HEK293T (cell line): Measurements from ENCODE around the gene RASGRP2.

Source experiments
- CTCF ChIA-PET: fragments of 350-600 bp; formaldehyde crosslinking; extraction: SDS; loops from one replicate; lab custom pipeline; 2021; ENCODE audit warnings: antibody characterized with exemption, inconsistent platforms; lab: Yijun Ruan, JAX
- POLR2A ChIA-PET: fragments of 350-600 bp; formaldehyde crosslinking; extraction: SDS; loops from one replicate; lab custom pipeline; 2020; ENCODE audit warnings: antibody characterized with exemption, inconsistent platforms; lab: Yijun Ruan, JAX
- DNase-seq: peaks from one replicate; pipeline ENCODE4 v3.0.0; 2012; ENCODE audit warnings: mixed read lengths; ENCODE audit errors: extremely low spot score
- ARNT ChIP-seq: fragments of 450-650 bp; IDR thresholded peaks from 2 replicates; pipeline ENCODE4 v1.6.1; 2017; ENCODE audit warnings: mild to moderate bottlenecking
- BHLHE40 ChIP-seq: fragments of 450-650 bp; IDR thresholded peaks from 2 replicates; pipeline ENCODE4 v1.6.1; 2016; ENCODE audit warnings: mild to moderate bottlenecking, moderate library complexity, borderline replicate concordance
- CTBP1 ChIP-seq: fragments of 450-650 bp; IDR thresholded peaks from 2 replicates; pipeline ENCODE4 v1.6.1; 2016; ENCODE audit warnings: borderline replicate concordance
- ELF4 ChIP-seq: fragments of 450-650 bp; IDR thresholded peaks from 2 replicates; pipeline ENCODE4 v1.6.1; 2017; ENCODE audit warnings: antibody characterized with exemption
- FOXA1 ChIP-seq: fragments of 450-650 bp; IDR thresholded peaks from 2 replicates; pipeline ENCODE4 v1.6.1; 2016; ENCODE audit warnings: mild to moderate bottlenecking
- FOXK2 ChIP-seq: fragments of 450-650 bp; IDR thresholded peaks from 2 replicates; pipeline ENCODE4 v1.6.1; 2016; ENCODE audit warnings: mild to moderate bottlenecking
- FOXM1 ChIP-seq: fragments of 450-650 bp; IDR thresholded peaks from 2 replicates; pipeline ENCODE4 v1.6.1; 2017; ENCODE audit warnings: mild to moderate bottlenecking, borderline replicate concordance
- HDGF ChIP-seq: fragments of 450-650 bp; IDR thresholded peaks from 2 replicates; pipeline ENCODE4 v1.6.1; 2017; ENCODE audit warnings: antibody characterized with exemption, borderline replicate concordance
- L3MBTL2 ChIP-seq: fragments of 450-650 bp; conservative IDR thresholded peaks from 2 replicates; pipeline ENCODE4 v1.6.1; 2016; ENCODE audit warnings: mild to moderate bottlenecking
- LEF1 ChIP-seq: fragments of 450-650 bp; IDR thresholded peaks from 2 replicates; pipeline ENCODE4 v1.6.1; 2017; ENCODE audit warnings: mild to moderate bottlenecking, borderline replicate concordance
- NFRKB ChIP-seq: fragments of 450-650 bp; IDR thresholded peaks from 2 replicates; pipeline ENCODE4 v1.6.1; 2016; ENCODE audit warnings: mild to moderate bottlenecking, moderate library complexity
- SP1 ChIP-seq: fragments of 450-650 bp; IDR thresholded peaks from 2 replicates; pipeline ENCODE4 v1.6.1; 2017
- SUZ12 ChIP-seq: fragments of 450-650 bp; IDR thresholded peaks from 2 replicates; pipeline ENCODE4 v1.6.1; 2016; ENCODE audit warnings: mild to moderate bottlenecking
- TARDBP ChIP-seq: fragments of 450-650 bp; IDR thresholded peaks from 2 replicates; pipeline ENCODE4 v1.6.1; 2016
- ZNF384 ChIP-seq: fragments of 450-650 bp; IDR thresholded peaks from 2 replicates; pipeline ENCODE4 v1.6.1; 2016
- TF ChIP-seq, protein P1 (sequence below): fragments of 450-650 bp; IDR thresholded peaks from 2 replicates; pipeline ENCODE4 v1.6.1; 2016

Gene RASGRP2

DNA sequence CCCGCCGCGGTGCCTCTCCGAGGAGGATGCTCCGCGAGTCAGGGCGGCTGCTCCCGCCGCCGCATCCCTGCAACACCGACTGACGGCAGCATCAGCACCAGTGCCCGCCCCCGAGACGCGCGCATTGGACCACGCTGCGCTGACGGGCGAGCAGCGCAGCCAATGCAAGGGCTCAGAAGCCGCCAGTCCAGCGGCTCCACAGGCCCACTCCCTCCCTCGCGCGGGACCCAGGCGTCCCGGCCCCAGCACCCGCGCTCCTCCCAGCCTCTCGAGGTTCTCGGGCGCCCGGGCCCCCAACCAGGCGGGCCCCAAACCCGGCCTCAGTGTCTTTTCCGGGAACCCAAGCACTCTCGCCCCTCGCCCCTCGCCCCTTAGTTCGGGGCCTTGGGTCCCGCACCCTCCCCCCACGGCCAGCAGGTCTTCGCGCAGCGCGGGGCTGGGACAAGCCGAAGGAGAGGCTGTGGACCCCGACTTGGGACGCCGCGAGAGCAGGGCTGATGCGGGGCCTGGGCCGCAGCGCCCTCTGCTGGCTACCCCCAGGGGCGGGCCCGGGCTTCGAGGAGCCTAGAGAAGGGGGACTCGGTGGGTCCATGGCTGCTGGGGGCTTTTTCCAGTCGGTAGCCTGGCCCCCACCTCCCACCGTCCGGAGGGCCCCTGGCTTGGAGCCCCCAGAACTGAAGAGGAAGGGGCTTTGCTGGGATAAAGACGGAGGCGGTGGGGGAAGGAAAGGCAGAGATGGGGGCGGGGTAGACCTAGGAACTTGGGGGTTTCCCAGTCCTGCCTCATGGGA is 20.6 kb downstream of the RASGRP2 start, which contains the start of gene NRXN2:
TSS of gene NRXN2 (minus strand) at position 81 of the 790 bp plus-strand sequence. CDS start 9,498 bp downstream, outside the sequence.
- ChIA-PET POLR2A (no interaction called here), CTCF (no interaction called here)
- DNase-seq, result peak; percentile 93
- TF ChIP-seq CTBP1 (0 out of 2 replicates have a peak, but pooled peaks have one; percentile 33), L3MBTL2 (peak; percentile 40), ZNF384 (no peak), TARDBP (no peak)
- TF ChIP-seq, protein P1, sequence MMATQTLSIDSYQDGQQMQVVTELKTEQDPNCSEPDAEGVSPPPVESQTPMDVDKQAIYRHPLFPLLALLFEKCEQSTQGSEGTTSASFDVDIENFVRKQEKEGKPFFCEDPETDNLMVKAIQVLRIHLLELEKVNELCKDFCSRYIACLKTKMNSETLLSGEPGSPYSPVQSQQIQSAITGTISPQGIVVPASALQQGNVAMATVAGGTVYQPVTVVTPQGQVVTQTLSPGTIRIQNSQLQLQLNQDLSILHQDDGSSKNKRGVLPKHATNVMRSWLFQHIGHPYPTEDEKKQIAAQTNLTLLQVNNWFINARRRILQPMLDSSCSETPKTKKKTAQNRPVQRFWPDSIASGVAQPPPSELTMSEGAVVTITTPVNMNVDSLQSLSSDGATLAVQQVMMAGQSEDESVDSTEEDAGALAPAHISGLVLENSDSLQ, result peak; percentile 98

DNA sequence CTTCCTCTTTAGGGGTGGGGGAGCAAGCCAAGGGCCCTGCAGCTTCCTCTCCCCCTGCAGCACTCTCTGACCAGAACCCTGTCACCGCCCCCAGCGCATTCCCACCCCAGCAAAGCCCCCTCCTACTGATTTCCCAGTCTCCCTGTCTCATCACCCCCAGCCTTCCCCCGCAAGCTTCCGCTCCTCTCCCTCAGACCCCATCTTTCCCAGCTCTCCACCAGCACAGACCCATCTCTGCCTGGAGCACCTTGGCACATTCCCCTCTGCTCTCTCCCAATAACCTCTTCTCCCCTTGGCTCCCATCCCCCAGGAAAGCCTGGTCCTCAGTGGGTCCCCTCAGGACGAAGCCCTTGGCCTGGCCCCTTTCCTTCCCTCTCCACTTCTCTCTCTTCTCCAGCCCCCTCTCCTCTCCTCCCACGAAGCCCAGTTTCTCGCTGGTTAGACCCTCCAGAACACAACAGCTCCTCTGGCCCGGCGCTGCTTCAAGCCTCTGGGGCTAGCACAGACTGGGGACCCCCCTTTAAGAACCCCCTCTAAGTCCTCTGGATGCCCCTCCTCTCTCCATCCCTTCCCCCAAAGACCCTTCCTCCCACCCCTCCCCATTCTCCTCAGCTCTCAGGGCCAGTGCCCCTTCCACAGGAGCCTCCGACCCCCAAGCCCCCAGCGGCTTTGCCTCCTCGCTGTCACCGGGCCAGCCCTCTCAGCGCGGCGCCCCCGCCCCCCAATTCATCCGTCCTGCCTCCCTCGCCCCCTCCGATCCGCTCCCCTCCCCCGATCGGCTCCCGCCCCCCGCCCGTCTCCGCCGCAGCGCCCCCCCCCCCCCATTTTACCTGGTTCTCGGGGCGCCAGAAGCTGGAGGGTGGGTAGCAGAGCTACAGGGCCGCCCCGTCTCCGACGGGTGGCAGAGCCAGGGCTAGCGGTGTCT is 21.5 kb downstream of the RASGRP2 start:
- no peak for TF ChIP-seq FOXM1
- TF ChIP-seq ARNT, result no peak
- TF ChIP-seq, protein P1, result no peak
- TF ChIP-seq ELF4, result no peak
- CTCF ChIA-PET, result interaction anchor here (1.0 kb wide), 1 partner anchor 34 kb away, joined by 8 read pairs; no protein-coding TSS in a partner anchor
- POLR2A ChIA-PET, result no interaction called here
- DNase-seq, result no peak

DNA sequence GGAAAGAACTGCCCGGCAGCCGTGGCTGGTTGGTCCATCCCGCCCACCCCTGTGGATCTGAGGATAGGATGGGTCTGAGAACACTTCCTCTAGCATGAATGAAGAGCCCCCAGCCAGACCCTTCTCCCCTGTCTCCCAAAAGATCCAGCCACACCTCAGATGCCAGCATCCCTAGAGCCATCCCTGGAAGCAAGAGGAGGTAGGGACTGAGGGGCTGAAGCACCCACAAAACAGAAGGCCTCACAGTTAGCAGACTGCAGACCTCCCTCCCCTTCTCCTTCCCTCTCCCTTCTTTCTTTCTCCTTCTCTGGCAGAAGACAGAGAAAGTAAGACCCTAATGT is 22.6 kb downstream of the RASGRP2 start:
- ChIA-PET CTCF (no interaction called here), POLR2A (no interaction called here)
- TF ChIP-seq SUZ12, result no peak
- TF ChIP-seq LEF1, result no peak
- no peak for TF ChIP-seq L3MBTL2
- TF ChIP-seq ARNT, result no peak
- DNase-seq, result no peak

DNA sequence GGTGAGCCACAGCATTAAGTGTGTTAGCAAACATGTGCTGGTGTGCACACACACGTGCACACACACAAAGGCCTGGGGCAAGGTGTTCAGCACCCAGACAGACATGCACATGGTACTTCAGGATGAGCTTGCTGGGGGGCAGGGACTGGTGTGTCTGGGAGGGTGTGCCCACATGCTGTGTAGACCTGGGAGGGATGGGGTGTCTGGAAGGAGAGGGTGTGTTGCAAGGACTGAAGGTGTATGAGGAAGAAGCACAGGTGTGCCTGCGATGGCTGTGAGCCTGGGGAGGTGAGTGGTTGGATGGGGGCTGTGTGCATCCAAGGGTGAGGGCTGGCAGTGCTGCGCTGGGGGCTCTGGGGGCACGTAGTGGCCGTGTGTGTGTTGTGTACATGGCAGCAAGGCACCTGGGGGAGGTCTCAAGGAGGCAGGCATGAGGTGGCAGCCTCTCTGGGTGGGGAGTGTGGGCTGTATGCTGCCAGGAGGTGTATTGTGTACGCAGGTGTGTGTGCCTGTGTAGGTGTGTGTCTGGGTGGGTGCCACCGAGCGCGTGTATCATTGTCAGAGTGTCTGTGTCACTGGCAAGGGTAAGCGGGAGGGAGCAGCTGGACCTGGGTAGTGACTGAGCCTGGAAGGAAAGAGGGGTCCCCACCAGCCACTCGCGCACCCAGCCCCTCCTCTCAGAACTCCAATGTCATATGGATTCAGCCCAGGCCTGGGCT is 23.1 kb downstream of the RASGRP2 start:
- ChIA-PET CTCF (interaction anchor here (2.2 kb wide), 1 partner anchor 32 kb away, joined by 7 read pairs; no protein-coding TSS in a partner anchor), POLR2A (no interaction called here)
- DNase-seq, result no peak
- TF ChIP-seq ZNF384, result no peak
- no peak for TF ChIP-seq FOXM1
- TF ChIP-seq ARNT, result no peak
- no peak for TF ChIP-seq SP1
- no peak for TF ChIP-seq TARDBP
- no peak for TF ChIP-seq FOXA1
- TF ChIP-seq FOXK2, result no peak

DNA sequence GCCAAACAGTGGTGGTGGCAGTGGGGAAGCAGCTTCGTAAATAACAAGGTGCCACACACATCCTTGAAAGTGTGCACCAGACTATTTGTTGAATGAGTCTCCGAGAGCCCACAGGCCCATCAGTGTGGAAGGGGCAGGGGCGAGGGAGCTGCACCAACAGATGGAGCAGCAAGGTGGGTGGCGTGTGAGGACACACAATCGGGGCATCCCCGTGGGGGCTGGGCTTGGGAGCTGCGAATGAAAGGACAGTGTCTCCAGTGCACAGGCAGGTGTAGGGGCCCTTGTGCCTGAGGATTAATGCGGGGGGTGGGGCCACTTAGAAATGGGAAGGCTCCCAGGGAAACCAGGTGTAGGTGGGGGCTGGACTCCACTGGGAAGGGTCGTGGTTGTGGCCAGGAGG is 23.8 kb downstream of the RASGRP2 start:
- CTCF ChIA-PET, result interaction anchor here (2.2 kb wide), 1 partner anchor 31 kb away, joined by 7 read pairs; no protein-coding TSS in a partner anchor
- POLR2A ChIA-PET, result no interaction called here

DNA sequence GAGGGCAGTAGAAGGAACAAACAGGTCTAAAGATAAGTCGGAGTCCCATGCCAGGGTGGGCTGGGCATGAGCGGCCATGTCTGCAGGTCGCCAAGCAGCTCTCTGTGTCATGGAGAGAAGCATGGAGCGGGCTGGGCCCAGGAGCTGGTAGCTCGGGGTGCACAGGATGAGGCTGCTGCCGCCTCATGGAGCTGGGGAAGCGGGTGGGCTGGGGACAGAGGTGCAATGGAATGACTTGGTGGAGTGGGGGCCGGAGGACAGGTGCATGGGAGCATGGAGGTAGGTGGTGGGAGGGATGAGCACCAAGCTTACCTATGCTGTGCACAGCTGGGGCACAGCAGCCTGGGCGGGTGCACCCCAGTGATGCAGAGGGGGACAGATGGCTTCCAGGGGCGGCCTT is 24.5 kb downstream of the RASGRP2 start:
- POLR2A ChIA-PET, result no interaction called here
- DNase-seq, result no peak
- CTCF ChIA-PET, result interaction anchor here (0.9 to 2.2 kb wide), 2 partner anchors 9 to 31 kb away, joined by 3 to 7 read pairs; no protein-coding TSS in a partner anchor

More for the DNA sequence above, 23.8 kb downstream of the RASGRP2 start:
- DNase-seq, result no peak
- TF ChIP-seq HDGF (no peak), L3MBTL2 (no peak), FOXM1 (no peak), LEF1 (no peak), ELF4 (no peak), CTBP1 (no peak), NFRKB (no peak), ZNF384 (no peak), SP1 (no peak), FOXK2 (no peak), BHLHE40 (no peak), FOXA1 (no peak), SUZ12 (no peak), TARDBP (no peak), ARNT (no peak)
- TF ChIP-seq, protein P1, result no peak

More for the DNA sequence above, 24.5 kb downstream of the RASGRP2 start:
- TF ChIP-seq LEF1 (no peak), BHLHE40 (no peak), SP1 (no peak), ELF4 (no peak)
